ENCODE measurements around the gene SAYSD1.

DNA sequence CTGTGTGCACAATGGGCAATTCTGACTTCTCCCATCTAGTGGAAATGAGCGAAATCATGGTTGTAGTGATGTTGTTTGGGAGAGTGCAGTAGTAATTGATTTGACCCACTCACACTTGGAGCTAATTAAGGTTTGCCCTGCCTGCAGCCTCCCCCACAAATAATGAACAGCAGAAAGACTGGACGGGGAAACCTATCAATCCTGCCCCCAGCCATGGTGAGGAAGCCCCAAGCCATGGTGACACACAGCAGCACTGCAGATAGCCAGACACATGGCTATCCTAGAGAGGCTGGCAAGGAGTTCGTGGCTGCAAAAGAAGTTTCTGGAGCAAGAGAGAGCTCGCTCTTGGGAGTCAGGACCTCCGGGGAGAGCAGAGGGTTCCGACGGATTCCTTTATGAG is 27.8 kb downstream of the SAYSD1 start:
- no peak for TF ChIP-seq ZFX (IDR thresholded peaks at IDR 0.05)
- TF ChIP-seq, protein P1, sequence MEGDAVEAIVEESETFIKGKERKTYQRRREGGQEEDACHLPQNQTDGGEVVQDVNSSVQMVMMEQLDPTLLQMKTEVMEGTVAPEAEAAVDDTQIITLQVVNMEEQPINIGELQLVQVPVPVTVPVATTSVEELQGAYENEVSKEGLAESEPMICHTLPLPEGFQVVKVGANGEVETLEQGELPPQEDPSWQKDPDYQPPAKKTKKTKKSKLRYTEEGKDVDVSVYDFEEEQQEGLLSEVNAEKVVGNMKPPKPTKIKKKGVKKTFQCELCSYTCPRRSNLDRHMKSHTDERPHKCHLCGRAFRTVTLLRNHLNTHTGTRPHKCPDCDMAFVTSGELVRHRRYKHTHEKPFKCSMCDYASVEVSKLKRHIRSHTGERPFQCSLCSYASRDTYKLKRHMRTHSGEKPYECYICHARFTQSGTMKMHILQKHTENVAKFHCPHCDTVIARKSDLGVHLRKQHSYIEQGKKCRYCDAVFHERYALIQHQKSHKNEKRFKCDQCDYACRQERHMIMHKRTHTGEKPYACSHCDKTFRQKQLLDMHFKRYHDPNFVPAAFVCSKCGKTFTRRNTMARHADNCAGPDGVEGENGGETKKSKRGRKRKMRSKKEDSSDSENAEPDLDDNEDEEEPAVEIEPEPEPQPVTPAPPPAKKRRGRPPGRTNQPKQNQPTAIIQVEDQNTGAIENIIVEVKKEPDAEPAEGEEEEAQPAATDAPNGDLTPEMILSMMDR (conservative IDR thresholded peaks at IDR 0.05), result no peak
